Chondrocyte (in vitro differentiated cells): ENCODE measurements around the gene KRTCAP2. TPM values are rescaled to one million over a fixed set of nuclear protein-coding genes. Genes with fewer than 3 reads are reported as not detected.

Source experiments
- DNase-seq: peaks from one replicate; pipeline ENCODE4 v3.0.0; 2021; ENCODE audit warnings: mixed read lengths, low spot score
- H3K27ac Mint-ChIP-seq: one replicate; pipeline ENCODE4 v1.8.0; 2021; ENCODE audit warnings: mild to moderate bottlenecking, moderate library complexity, mixed read lengths; ENCODE audit not compliant: unreplicated experiment
- H3K27me3 Mint-ChIP-seq: 2 replicates; pipeline ENCODE4 v1.8.0; 2021; ENCODE audit warnings: low read depth, mixed read lengths
- H3K36me3 Mint-ChIP-seq: 2 replicates; pipeline ENCODE4 v1.8.0; 2021; ENCODE audit warnings: low read depth, mixed read lengths
- H3K4me1 Mint-ChIP-seq: 2 replicates; pipeline ENCODE4 v1.8.0; 2021; ENCODE audit warnings: low read depth, mild to moderate bottlenecking, mixed read lengths
- H3K4me3 Mint-ChIP-seq: one replicate; pipeline ENCODE4 v1.8.0; 2021; ENCODE audit warnings: mild to moderate bottlenecking, moderate library complexity, mixed read lengths; ENCODE audit not compliant: unreplicated experiment
- H3K9me3 Mint-ChIP-seq: 2 replicates; pipeline ENCODE4 v1.8.0; 2021; ENCODE audit warnings: low read depth, mixed read lengths
- total RNA-seq: library from RNA; stranded (reverse); gene quantifications from 3 replicates; pipeline ENCODE4 v1.2.1, GENCODE V29; 2021
- TF ChIP-seq, protein P1 (sequence below): fragments of 200-600 bp; sonication (generic); IDR thresholded peaks from 2 replicates; pipeline ENCODE4 v1.5.0; 2021; ENCODE audit warnings: antibody characterized with exemption, mild to moderate bottlenecking, moderate library complexity

KRTCAP2 gene
- total RNA-seq, 1 donor from 2014 or later: 159 TPM

GRCh38 chr1:155145491-155145890 is 27.6 kb downstream of the KRTCAP2 start:
- H3K27me3 Mint-ChIP-seq: peaks cover 13% of the 10 kb centered on the region
- no peaks in the 10 kb centered on the region for H3K9me3 Mint-ChIP-seq
- H3K27ac Mint-ChIP-seq: no peak overlapping the region
- no peak for DNase-seq
- H3K4me1 Mint-ChIP-seq: peaks cover 2% of the 10 kb centered on the region
- H3K4me3 Mint-ChIP-seq: no peak overlapping the region
- H3K36me3 Mint-ChIP-seq: no peaks in the 10 kb centered on the region
- TF ChIP-seq, protein P1, sequence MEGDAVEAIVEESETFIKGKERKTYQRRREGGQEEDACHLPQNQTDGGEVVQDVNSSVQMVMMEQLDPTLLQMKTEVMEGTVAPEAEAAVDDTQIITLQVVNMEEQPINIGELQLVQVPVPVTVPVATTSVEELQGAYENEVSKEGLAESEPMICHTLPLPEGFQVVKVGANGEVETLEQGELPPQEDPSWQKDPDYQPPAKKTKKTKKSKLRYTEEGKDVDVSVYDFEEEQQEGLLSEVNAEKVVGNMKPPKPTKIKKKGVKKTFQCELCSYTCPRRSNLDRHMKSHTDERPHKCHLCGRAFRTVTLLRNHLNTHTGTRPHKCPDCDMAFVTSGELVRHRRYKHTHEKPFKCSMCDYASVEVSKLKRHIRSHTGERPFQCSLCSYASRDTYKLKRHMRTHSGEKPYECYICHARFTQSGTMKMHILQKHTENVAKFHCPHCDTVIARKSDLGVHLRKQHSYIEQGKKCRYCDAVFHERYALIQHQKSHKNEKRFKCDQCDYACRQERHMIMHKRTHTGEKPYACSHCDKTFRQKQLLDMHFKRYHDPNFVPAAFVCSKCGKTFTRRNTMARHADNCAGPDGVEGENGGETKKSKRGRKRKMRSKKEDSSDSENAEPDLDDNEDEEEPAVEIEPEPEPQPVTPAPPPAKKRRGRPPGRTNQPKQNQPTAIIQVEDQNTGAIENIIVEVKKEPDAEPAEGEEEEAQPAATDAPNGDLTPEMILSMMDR: peak; percentile 21

DNA sequence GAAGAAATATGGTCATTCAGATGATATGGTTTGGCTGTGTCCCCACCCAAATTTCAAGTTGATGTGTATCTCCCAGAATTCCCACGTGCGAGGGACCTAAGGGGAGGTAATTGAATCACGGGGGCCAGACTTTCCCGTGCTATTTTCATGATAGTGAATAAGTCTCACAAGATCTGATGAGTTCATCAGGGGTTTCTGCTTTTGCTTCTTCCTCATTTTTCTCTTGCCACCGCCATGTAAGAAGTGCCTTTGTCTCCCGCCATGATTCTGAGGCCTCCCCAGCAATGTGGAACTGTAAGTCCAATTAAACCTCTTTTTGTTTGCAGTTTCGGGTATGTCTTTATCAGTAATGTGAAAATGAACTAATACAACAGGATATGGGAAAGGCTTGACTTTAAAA is 31.4 kb downstream of the KRTCAP2 start:
- peaks cover 2% of the 10 kb centered on the region for H3K36me3 Mint-ChIP-seq
- H3K27ac Mint-ChIP-seq: no peak overlapping the region
- no peak overlapping the region for H3K4me3 Mint-ChIP-seq
- peaks cover 34% of the 10 kb centered on the region for H3K4me1 Mint-ChIP-seq
- H3K9me3 Mint-ChIP-seq: no peaks in the 10 kb centered on the region
- TF ChIP-seq, protein P1: no peak
- DNase-seq: no peak
- H3K27me3 Mint-ChIP-seq: peaks cover 6% of the 10 kb centered on the region

DNA sequence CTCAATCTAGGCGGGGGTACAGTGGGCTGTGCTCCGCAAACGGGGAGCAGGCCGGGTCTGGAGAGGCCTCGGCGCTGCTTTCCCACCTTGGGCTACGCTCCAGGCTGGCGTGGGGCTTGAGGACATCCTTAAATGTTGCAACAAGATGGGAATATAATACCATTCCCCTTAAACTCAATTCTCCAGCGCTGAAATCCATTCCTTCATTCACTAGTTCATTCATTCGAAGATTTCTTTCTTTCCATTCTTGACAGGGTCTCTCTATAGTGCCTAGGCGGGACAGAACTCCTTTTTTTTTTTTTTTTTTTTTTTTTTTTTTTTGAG is 32.5 kb downstream of the KRTCAP2 start:
- Mint-ChIP-seq H3K9me3 (no peaks in the 10 kb centered on the region), H3K36me3 (peaks cover 2% of the 10 kb centered on the region), H3K4me3 (peak overlapping the region; percentile 99), H3K4me1 (peaks cover 40% of the 10 kb centered on the region), H3K27me3 (peaks cover 2% of the 10 kb centered on the region), H3K27ac (peak overlapping the region; percentile 99)
- TF ChIP-seq, protein P1: no peak
- DNase-seq: no peak

- peak within 1 kb of the TSS; percentile 99 for H3K4me3 Mint-ChIP-seq
- peaks cover 2% of the 10 kb centered on the region for H3K36me3 Mint-ChIP-seq
- peak within 1 kb of the TSS; percentile 99 for H3K27ac Mint-ChIP-seq
- TF ChIP-seq, protein P1: no peak
- no peaks in the 10 kb centered on the region for H3K27me3 Mint-ChIP-seq
- peak; percentile 96 for DNase-seq
- H3K4me1 Mint-ChIP-seq: peaks cover 43% of the 10 kb centered on the region
- no peaks in the 10 kb centered on the region for H3K9me3 Mint-ChIP-seq
These were observed 33.0 kb downstream of the KRTCAP2 start, which contains the start of gene DPM3 for GRCh38 chr1:155139895-155140629. TSS of gene DPM3 (minus strand) at chr1:155140531. CDS start at chr1:155140240, 291 bp downstream.

GRCh38 chr1:155137154-155137949 is 35.8 kb downstream of the KRTCAP2 start:
- TF ChIP-seq, protein P1: no peak
- peak overlapping the region; percentile 100 for H3K4me3 Mint-ChIP-seq
- no peaks in the 10 kb centered on the region for H3K27me3 Mint-ChIP-seq
- DNase-seq: no peak
- H3K4me1 Mint-ChIP-seq: peaks cover 49% of the 10 kb centered on the region
- no peaks in the 10 kb centered on the region for H3K9me3 Mint-ChIP-seq
- H3K27ac Mint-ChIP-seq: peak overlapping the region; percentile 98
- peaks cover 6% of the 10 kb centered on the region for H3K36me3 Mint-ChIP-seq
